GM12872 (cell line): ENCODE results near the gene SAMM50.

Source experiments
- TF ChIP-seq, protein P1 (sequence below): IDR thresholded peaks from 3 replicates; pipeline ENCODE4 v1.5.1; 2011; ENCODE audit warnings: low read depth, mild to moderate bottlenecking, low read length, moderate library complexity; ENCODE audit not compliant: insufficient read depth

The SAMM50 gene

GRCh38 chr22:43999378-43999777 is 44.1 kb downstream of the SAMM50 start:
- TF ChIP-seq, protein P1, sequence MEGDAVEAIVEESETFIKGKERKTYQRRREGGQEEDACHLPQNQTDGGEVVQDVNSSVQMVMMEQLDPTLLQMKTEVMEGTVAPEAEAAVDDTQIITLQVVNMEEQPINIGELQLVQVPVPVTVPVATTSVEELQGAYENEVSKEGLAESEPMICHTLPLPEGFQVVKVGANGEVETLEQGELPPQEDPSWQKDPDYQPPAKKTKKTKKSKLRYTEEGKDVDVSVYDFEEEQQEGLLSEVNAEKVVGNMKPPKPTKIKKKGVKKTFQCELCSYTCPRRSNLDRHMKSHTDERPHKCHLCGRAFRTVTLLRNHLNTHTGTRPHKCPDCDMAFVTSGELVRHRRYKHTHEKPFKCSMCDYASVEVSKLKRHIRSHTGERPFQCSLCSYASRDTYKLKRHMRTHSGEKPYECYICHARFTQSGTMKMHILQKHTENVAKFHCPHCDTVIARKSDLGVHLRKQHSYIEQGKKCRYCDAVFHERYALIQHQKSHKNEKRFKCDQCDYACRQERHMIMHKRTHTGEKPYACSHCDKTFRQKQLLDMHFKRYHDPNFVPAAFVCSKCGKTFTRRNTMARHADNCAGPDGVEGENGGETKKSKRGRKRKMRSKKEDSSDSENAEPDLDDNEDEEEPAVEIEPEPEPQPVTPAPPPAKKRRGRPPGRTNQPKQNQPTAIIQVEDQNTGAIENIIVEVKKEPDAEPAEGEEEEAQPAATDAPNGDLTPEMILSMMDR, result no peak

GRCh38 chr22:44000123-44000522 is 44.9 kb downstream of the SAMM50 start:
- TF ChIP-seq, protein P1, result no peak

DNA sequence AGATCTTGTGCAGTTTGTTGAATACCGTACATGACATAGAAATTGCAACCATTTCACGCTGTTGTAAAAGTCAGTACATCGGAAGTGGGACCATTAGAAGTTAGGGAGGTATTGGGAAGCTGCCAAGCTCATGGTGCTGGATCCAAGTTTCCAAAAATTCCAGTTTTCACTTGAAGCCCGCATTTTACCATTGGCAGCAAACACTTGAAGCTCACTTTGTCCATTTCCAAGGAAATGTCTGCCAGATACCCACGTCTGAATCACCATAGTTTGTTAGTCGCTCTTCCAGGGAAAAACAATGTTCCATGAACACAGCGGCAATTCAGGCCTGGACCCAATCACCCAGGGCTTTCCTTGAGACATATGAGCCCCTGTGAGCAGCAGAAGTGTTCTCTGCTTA is 46.3 kb downstream of the SAMM50 start:
- TF ChIP-seq, protein P1, result no peak

DNA sequence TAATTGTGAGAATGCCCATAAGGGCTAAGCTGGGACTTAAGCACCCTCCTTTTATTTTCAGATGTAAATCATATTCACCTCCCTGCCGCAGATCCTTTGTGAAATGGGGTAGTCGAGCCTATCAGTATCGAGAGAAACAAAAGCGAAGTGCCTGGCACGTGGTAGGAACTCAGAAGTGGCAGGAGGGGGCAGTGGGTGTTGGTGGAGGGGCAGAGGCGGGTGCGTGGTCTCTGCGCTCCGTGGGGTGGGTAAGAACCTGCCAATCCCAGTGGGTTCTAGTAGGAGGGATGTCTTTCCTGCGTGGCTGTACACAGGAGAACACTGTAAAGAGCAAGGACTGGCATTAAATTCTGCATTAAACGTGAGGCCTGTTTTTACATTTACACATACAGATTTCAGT is 47.1 kb downstream of the SAMM50 start:
- TF ChIP-seq, protein P1, result no peak

GRCh38 chr22:44002997-44003396 is 47.8 kb downstream of the SAMM50 start:
- TF ChIP-seq, protein P1, result no peak

GRCh38 chr22:44003405-44004103 is 48.3 kb downstream of the SAMM50 start:
- TF ChIP-seq, protein P1, result no peak

- TF ChIP-seq, protein P1, result no peak
Measured at GRCh38 chr22:44004104-44004460, 48.8 kb downstream of the SAMM50 start.
